Thyroid gland (tissue), 4 donors: ENCODE data around the gene HECTD2. TPM values are rescaled to one million over a fixed set of nuclear protein-coding genes. Genes with fewer than 3 reads are reported as not detected.

Experiments used
- DNase-seq, 2 donors: peaks; one replicate each; pipeline ENCODE4 v3.0.0-alpha.2; 2019
- H3K27ac ChIP-seq, 3 donors: fragments of 200-600 bp; sonication (generic); 1 replicate in 2 of 3; 2 replicates in 1 of 3; pipeline ENCODE4 v1.5.1; 2016 to 2019; ENCODE audit warnings: mild to moderate bottlenecking in 1 of 3, moderate library complexity in 1 of 3
- H3K27me3 ChIP-seq: fragments of 200-600 bp; sonication (generic); one replicate; pipeline ENCODE4 v1.5.1; 2019
- H3K36me3 ChIP-seq, 2 donors: fragments of 200-600 bp; sonication (generic); one replicate each; pipeline ENCODE4 v1.5.1; 2016 to 2019
- H3K4me1 ChIP-seq, 2 donors: fragments of 200-600 bp; sonication (generic); one replicate each; pipeline ENCODE4 v1.5.1; 2017 to 2019
- H3K4me3 ChIP-seq, 3 donors: fragments of 200-600 bp; sonication (generic); replicated peaks in 1 of 3; 1 replicate in 2 of 3; 2 replicates in 1 of 3; pipeline ENCODE4 v1.5.1; 2016; ENCODE audit warnings: mild to moderate bottlenecking in 1 of 3
- H3K9me3 ChIP-seq: fragments of 200-600 bp; sonication (generic); one replicate; pipeline ENCODE4 v1.5.1; 2017
- POLR2A ChIP-seq, 2 donors: fragments of 450-650 bp; IDR thresholded peaks; one replicate each; pipeline ENCODE4 v1.6.1; 2017; ENCODE audit warnings: antibody characterized with exemption in 2 of 2, mild to moderate bottlenecking in 2 of 2, moderate library complexity in 1 of 2
- WGBS, 2 donors: methylation state at CpG; one replicate each; pipeline ENCODE4 v1.1.5; 2017; 5-methylcytosine and 5-hydroxymethylcytosine counted together
- intact Hi-C: fragments of 100-400 bp; cut with DNase I; formaldehyde crosslinking; loops from one replicate; pipeline ENCODE4 v1.15.1; 2023
- total RNA-seq, 4 donors: library from RNA; depleted of rRNA; stranded (reverse); fragments of >200 nt; gene quantifications; one replicate each; pipeline ENCODE4 v1.2.3, GENCODE V29; 2016
- TF ChIP-seq, protein P1 (sequence below), 6 experiments: fragments of 200-600 bp in 3 of 6; fragments of 450-650 bp in 3 of 6; sonication (generic) in 3 of 6; IDR thresholded peaks; one replicate each; pipeline ENCODE4 v1.5.1; 2016 to 2019; ENCODE audit warnings: antibody characterized with exemption in 6 of 6, mild to moderate bottlenecking in 2 of 6, inconsistent platforms in 1 of 6, moderate library complexity in 1 of 6

Gene HECTD2
- total RNA-seq, 4 donors from 2014 or later, result 16.0 to 25.2 (median 20.6) TPM

GRCh38 chr10:91422915-91423314, 12.8 kb downstream of the HECTD2 start:
- no peak overlapping the region for H3K4me3 ChIP-seq
- no peak for DNase-seq
- WGBS, 2 donors, result 88 to 93% methylated on average over 2 of the region's 2 CpGs
- no peaks in the 10 kb centered on the region for H3K4me1 ChIP-seq
- no peak overlapping the region for H3K27ac ChIP-seq
- intact Hi-C loops, result no loop called here
- H3K27me3 ChIP-seq, result no peaks in the 10 kb centered on the region
- no peaks in the 10 kb centered on the region for H3K36me3 ChIP-seq
- no peak for TF ChIP-seq POLR2A (IDR thresholded peaks at IDR 0.05)
- TF ChIP-seq, protein P1, sequence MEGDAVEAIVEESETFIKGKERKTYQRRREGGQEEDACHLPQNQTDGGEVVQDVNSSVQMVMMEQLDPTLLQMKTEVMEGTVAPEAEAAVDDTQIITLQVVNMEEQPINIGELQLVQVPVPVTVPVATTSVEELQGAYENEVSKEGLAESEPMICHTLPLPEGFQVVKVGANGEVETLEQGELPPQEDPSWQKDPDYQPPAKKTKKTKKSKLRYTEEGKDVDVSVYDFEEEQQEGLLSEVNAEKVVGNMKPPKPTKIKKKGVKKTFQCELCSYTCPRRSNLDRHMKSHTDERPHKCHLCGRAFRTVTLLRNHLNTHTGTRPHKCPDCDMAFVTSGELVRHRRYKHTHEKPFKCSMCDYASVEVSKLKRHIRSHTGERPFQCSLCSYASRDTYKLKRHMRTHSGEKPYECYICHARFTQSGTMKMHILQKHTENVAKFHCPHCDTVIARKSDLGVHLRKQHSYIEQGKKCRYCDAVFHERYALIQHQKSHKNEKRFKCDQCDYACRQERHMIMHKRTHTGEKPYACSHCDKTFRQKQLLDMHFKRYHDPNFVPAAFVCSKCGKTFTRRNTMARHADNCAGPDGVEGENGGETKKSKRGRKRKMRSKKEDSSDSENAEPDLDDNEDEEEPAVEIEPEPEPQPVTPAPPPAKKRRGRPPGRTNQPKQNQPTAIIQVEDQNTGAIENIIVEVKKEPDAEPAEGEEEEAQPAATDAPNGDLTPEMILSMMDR (IDR thresholded peaks at IDR 0.05), result no peak
- no peaks in the 10 kb centered on the region for H3K9me3 ChIP-seq

GRCh38 chr10:91424016-91424415, 13.9 kb downstream of the HECTD2 start:
- Histone ChIP-seq H3K27ac (no peak overlapping the region), H3K36me3 (no peaks in the 10 kb centered on the region), H3K4me1 (no peaks in the 10 kb centered on the region), H3K4me3 (no peak overlapping the region), H3K9me3 (no peaks in the 10 kb centered on the region), H3K27me3 (no peaks in the 10 kb centered on the region)
- no peak for TF ChIP-seq POLR2A (IDR thresholded peaks at IDR 0.05)
- TF ChIP-seq, protein P1 (IDR thresholded peaks at IDR 0.05), result no peak
- intact Hi-C loops, result no loop called here
- no peak for DNase-seq
- WGBS, 2 donors, result 80 to 84% methylated on average over 2 of the region's 2 CpGs

GRCh38 chr10:91432175-91432574, 22.0 kb downstream of the HECTD2 start:
- Histone ChIP-seq H3K4me3 (no peak overlapping the region), H3K36me3 (no peaks in the 10 kb centered on the region), H3K9me3 (no peaks in the 10 kb centered on the region), H3K27me3 (no peaks in the 10 kb centered on the region), H3K27ac (no peak overlapping the region), H3K4me1 (no peaks in the 10 kb centered on the region)
- DNase-seq, result no peak
- 73 to 84% methylated on average over 2 of the region's 2 CpGs for WGBS, 2 donors
- no peak for TF ChIP-seq POLR2A (IDR thresholded peaks at IDR 0.05)
- TF ChIP-seq, protein P1 (IDR thresholded peaks at IDR 0.05), result no peak
- intact Hi-C loops, result no loop called here

- TF ChIP-seq POLR2A (IDR thresholded peaks at IDR 0.05), result no peak
- TF ChIP-seq, protein P1 (IDR thresholded peaks at IDR 0.05), result no peak
- H3K4me3 ChIP-seq, result no peak overlapping the region
- no peaks in the 10 kb centered on the region for H3K36me3 ChIP-seq
- H3K4me1 ChIP-seq, result no peaks in the 10 kb centered on the region
- WGBS, 2 donors, result 78 to 86% methylated on average over 2 of the region's 2 CpGs
- no peak for DNase-seq
- no peak overlapping the region for H3K27ac ChIP-seq
- no peaks in the 10 kb centered on the region for H3K9me3 ChIP-seq
- no peaks in the 10 kb centered on the region for H3K27me3 ChIP-seq
- intact Hi-C loops, result no loop called here
Observed at GRCh38 chr10:91433620-91434019, 23.5 kb downstream of the HECTD2 start.

GRCh38 chr10:91434041-91434440, 23.9 kb downstream of the HECTD2 start:
- Histone ChIP-seq H3K4me3 (no peak overlapping the region), H3K27ac (no peak overlapping the region), H3K4me1 (no peaks in the 10 kb centered on the region), H3K27me3 (no peaks in the 10 kb centered on the region), H3K9me3 (no peaks in the 10 kb centered on the region), H3K36me3 (no peaks in the 10 kb centered on the region)
- 92% methylated on average over 1 of the region's 1 CpG for WGBS, 2 donors
- TF ChIP-seq, protein P1 (IDR thresholded peaks at IDR 0.05), result no peak
- no peak for TF ChIP-seq POLR2A (IDR thresholded peaks at IDR 0.05)
- DNase-seq, result no peak
- intact Hi-C loops, result no loop called here
